SK-N-MC (cell line): ENCODE data around the gene GRIK3.
"Not testable (repeated sequence)": the region's sequence is repeated elsewhere in the genome, so short reads cannot be mapped to it uniquely, and the experiment has no call there.

ENCODE experiments used
- EZH2 ChIP-seq: fragments of 200-600 bp; sonication (generic); IDR thresholded peaks from one replicate; pipeline ENCODE4 v1.6.1; 2017; ENCODE audit warnings: antibody characterized with exemption
- POLR2AphosphoS5 ChIP-seq: IDR thresholded peaks from 2 replicates; pipeline ENCODE4 v1.6.1; 2012; ENCODE audit warnings: mild to moderate bottlenecking, low read depth, low read length, borderline replicate concordance

- TF ChIP-seq POLR2AphosphoS5, EZH2: not testable (repeated sequence)
These were observed 136.5 kb downstream of the GRIK3 start for GRCh38 chr1:36897813-36898212.
